CD14-positive monocyte (primary cell): ENCODE results near the gene PCSK4. TPM values are rescaled to one million over a fixed set of nuclear protein-coding genes. Genes with fewer than 3 reads are reported as not detected.

Source experiments
- DNase-seq, 3 donors: peaks; one replicate each; pipeline ENCODE4 v3.0.0-alpha.2; 2011 to 2022
- H2AFZ ChIP-seq: 2 replicates; pipeline ENCODE4 v1.6.0; 2012; ENCODE audit warnings: mild to moderate bottlenecking, low read depth, low read length, inconsistent platforms; ENCODE audit not compliant: insufficient read depth, poor library complexity, severe bottlenecking
- H3K27ac ChIP-seq, 2 donors: 1 replicate in 1 of 2; 2 replicates in 1 of 2; pipeline ENCODE4 v1.5.1; 2012 to 2013; ENCODE audit warnings: low read length in 2 of 2, control low read depth in 1 of 2, inconsistent platforms in 1 of 2, low read depth in 1 of 2, mild to moderate bottlenecking in 1 of 2
- H3K27me3 ChIP-seq, 2 donors: one replicate each; pipeline versions ENCODE4 v1.6.0 to v1.6.1; 2011 to 2013; ENCODE audit warnings: low read length in 2 of 2; ENCODE audit not compliant: control insufficient read depth in 2 of 2, insufficient read depth in 2 of 2
- H3K36me3 ChIP-seq, 2 donors: replicated peaks in 1 of 2; 1 replicate in 1 of 2; 2 replicates in 1 of 2; pipeline versions ENCODE4 v1.5.1 to v1.6.1; 2012 to 2013; ENCODE audit warnings: low read length in 2 of 2, control low read depth in 1 of 2, inconsistent platforms in 1 of 2, mild to moderate bottlenecking in 1 of 2; ENCODE audit not compliant: insufficient read depth in 2 of 2, control insufficient read depth in 1 of 2
- H3K4me1 ChIP-seq, 2 donors: 1 replicate in 1 of 2; 2 replicates in 1 of 2; pipeline versions ENCODE4 v1.5.1 to v1.6.1; 2012 to 2013; ENCODE audit warnings: low read length in 2 of 2, control low read depth in 1 of 2, inconsistent platforms in 1 of 2, mild to moderate bottlenecking in 1 of 2, moderate library complexity in 1 of 2; ENCODE audit not compliant: insufficient read depth in 2 of 2, control insufficient read depth in 1 of 2
- H3K4me2 ChIP-seq: replicated peaks from 2 replicates; pipeline ENCODE3; 2012; ENCODE audit warnings: low read length, moderate library complexity, mild to moderate bottlenecking; ENCODE audit not compliant: poor library complexity, severe bottlenecking; ENCODE audit errors: extremely low read depth
- H3K4me3 ChIP-seq, 3 experiments: fragments of 200-600 bp in 1 of 3; sonication (generic) in 1 of 3; replicated peaks in 1 of 3; 1 replicate in 2 of 3; 2 replicates in 1 of 3; pipeline ENCODE4 v1.5.1; 2011 to 2013; ENCODE audit warnings: low read length in 3 of 3, mild to moderate bottlenecking in 3 of 3, control low read depth in 2 of 3, low read depth in 2 of 3, inconsistent platforms in 1 of 3, moderate library complexity in 1 of 3
- H3K79me2 ChIP-seq: 2 replicates; pipeline ENCODE4 v1.6.0; 2012; ENCODE audit warnings: mild to moderate bottlenecking, control low read depth, inconsistent platforms, low read length, moderate library complexity; ENCODE audit not compliant: insufficient read depth
- H3K9ac ChIP-seq: 2 replicates; pipeline ENCODE4 v1.6.0; 2017; ENCODE audit warnings: low read length, mild to moderate bottlenecking; ENCODE audit not compliant: insufficient read depth, poor library complexity, severe bottlenecking
- H3K9me3 ChIP-seq, 2 donors: replicated peaks in 1 of 2; 1 replicate in 1 of 2; 2 replicates in 1 of 2; pipeline versions ENCODE4 v1.5.1 to v1.6.1; 2012 to 2013; ENCODE audit warnings: low read length in 2 of 2, control low read depth in 1 of 2; ENCODE audit not compliant: control insufficient read depth in 1 of 2, insufficient read depth in 1 of 2
- H4K20me1 ChIP-seq: 2 replicates; pipeline ENCODE4 v1.6.0; 2012; ENCODE audit warnings: mild to moderate bottlenecking, low read length, control low read depth, moderate library complexity; ENCODE audit not compliant: insufficient read depth
- H3K27ac Mint-ChIP-seq, 7 donors: one replicate each; pipeline ENCODE4 v1.8.0; 2020; ENCODE audit warnings: mild to moderate bottlenecking in 7 of 7, mixed read lengths in 7 of 7, moderate library complexity in 6 of 7, inconsistent platforms in 2 of 7
- H3K27me3 Mint-ChIP-seq, 3 donors: one replicate each; pipeline ENCODE4 v1.8.0; 2021 to 2022; ENCODE audit warnings: low read depth in 3 of 3, mild to moderate bottlenecking in 3 of 3, mixed read lengths in 3 of 3, moderate library complexity in 3 of 3, inconsistent platforms in 1 of 3
- H3K36me3 Mint-ChIP-seq, 2 donors: one replicate each; pipeline ENCODE4 v1.8.0; 2020; ENCODE audit warnings: mixed read lengths in 2 of 2, inconsistent platforms in 1 of 2, mild to moderate bottlenecking in 1 of 2
- H3K4me1 Mint-ChIP-seq: one replicate; pipeline ENCODE4 v1.8.0; 2020; ENCODE audit warnings: mild to moderate bottlenecking, mixed read lengths
- H3K4me3 Mint-ChIP-seq, 2 donors: one replicate each; pipeline ENCODE4 v1.8.0; 2020; ENCODE audit warnings: mild to moderate bottlenecking in 2 of 2, mixed read lengths in 2 of 2, moderate library complexity in 1 of 2
- H3K9me3 Mint-ChIP-seq, 7 donors: one replicate each; pipeline ENCODE4 v1.8.0; 2020 to 2022; ENCODE audit warnings: mixed read lengths in 7 of 7, mild to moderate bottlenecking in 6 of 7, moderate library complexity in 6 of 7, inconsistent platforms in 2 of 7
- WGBS: methylation state at CpG from one replicate; pipeline ENCODE4 v1.1.5; 2013; ENCODE audit warnings: missing lambda C conversion rate; ENCODE audit not compliant: insufficient coverage; 5-methylcytosine and 5-hydroxymethylcytosine counted together
- intact Hi-C, 2 donors: fragments of 100-400 bp; cut with micrococcal nuclease; formaldehyde crosslinking; loops; one replicate each; pipeline versions ENCODE4 v1.15.0 to v1.15.1; 2023
- polyA plus RNA-seq, 3 donors: library from polyadenylated mRNA; depleted of rRNA in 1 of 3; unstranded in 2 of 3; stranded (reverse) in 1 of 3; fragments of 300-500 nt in 2 of 3; fragments of >200 nt in 1 of 3; fragmentation: Illumina TruSeq in 2 of 3; gene quantifications; 1 replicate in 2 of 3; 2 replicates in 1 of 3; pipeline ENCODE4 v1.2.3, GENCODE V29; 2012 to 2021
- TF ChIP-seq, protein P1 (sequence below): fragments of 200-600 bp; IDR thresholded peaks from one replicate; pipeline ENCODE4 v1.8.0; 2022; ENCODE audit warnings: antibody characterized with exemption, mild to moderate bottlenecking

The PCSK4 gene
- polyA plus RNA-seq, 3 donors = 0.34 to 1.0 TPM; not detected in 1

DNA sequence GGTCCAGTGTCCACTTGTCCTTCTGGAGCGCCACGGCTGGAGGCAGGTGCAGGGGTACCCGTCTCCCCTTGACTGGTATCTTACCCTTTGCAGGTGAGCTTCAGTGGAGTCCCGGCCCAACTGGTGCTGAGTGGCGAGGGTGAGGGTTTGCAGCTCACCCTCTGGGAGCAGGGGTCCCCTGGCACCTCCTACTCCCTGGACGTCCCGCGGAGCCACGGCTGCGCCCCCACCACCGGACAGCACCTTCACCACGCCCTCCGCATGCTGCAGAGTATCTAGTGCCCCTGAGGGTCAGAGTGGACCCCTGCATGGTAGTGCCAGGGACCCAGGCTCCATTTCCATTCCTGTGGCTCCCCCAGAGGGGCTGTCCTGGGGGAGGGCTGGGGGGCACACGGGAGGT is 44.8 kb upstream of the PCSK4 start:
- Mint-ChIP-seq H3K4me1 (no peaks in the 10 kb centered on the region), H3K27me3 (peaks cover 8 to 26% (median 12%) of the 10 kb centered on the region in 3 donors), H3K4me3 (no peak overlapping the region), H3K27ac (no peak overlapping the region), H3K9me3 (peaks cover 0 to 5% (median 1%) of the 10 kb centered on the region in 7 donors), H3K36me3 (no peaks in the 10 kb centered on the region)
- WGBS = 91% methylated on average over 13 of the region's 14 CpGs
- H4K20me1 ChIP-seq = no peaks in the 10 kb centered on the region
- H3K4me3 ChIP-seq = no peak overlapping the region
- TF ChIP-seq, protein P1, sequence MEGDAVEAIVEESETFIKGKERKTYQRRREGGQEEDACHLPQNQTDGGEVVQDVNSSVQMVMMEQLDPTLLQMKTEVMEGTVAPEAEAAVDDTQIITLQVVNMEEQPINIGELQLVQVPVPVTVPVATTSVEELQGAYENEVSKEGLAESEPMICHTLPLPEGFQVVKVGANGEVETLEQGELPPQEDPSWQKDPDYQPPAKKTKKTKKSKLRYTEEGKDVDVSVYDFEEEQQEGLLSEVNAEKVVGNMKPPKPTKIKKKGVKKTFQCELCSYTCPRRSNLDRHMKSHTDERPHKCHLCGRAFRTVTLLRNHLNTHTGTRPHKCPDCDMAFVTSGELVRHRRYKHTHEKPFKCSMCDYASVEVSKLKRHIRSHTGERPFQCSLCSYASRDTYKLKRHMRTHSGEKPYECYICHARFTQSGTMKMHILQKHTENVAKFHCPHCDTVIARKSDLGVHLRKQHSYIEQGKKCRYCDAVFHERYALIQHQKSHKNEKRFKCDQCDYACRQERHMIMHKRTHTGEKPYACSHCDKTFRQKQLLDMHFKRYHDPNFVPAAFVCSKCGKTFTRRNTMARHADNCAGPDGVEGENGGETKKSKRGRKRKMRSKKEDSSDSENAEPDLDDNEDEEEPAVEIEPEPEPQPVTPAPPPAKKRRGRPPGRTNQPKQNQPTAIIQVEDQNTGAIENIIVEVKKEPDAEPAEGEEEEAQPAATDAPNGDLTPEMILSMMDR = no peak
- DNase-seq = no peak
- no peaks in the 10 kb centered on the region for H3K36me3 ChIP-seq
- no peak overlapping the region for H3K4me2 ChIP-seq
- peaks cover 0 to 3% of the 10 kb centered on the region in 2 donors for H3K27me3 ChIP-seq
- H2AFZ ChIP-seq = no peak overlapping the region
- H3K79me2 ChIP-seq = no peaks in the 10 kb centered on the region
- intact Hi-C loops = no loop called here
- no peak overlapping the region for H3K27ac ChIP-seq
- no peaks in the 10 kb centered on the region for H3K9me3 ChIP-seq
- no peak overlapping the region for H3K9ac ChIP-seq
- H3K4me1 ChIP-seq = no peaks in the 10 kb centered on the region

- Mint-ChIP-seq H3K4me1 (no peaks in the 10 kb centered on the region), H3K36me3 (no peaks in the 10 kb centered on the region), H3K4me3 (no peak overlapping the region), H3K27ac (no peak overlapping the region), H3K9me3 (peaks cover 0 to 5% (median 1%) of the 10 kb centered on the region in 7 donors), H3K27me3 (peaks cover 8 to 22% (median 10%) of the 10 kb centered on the region in 3 donors)
- intact Hi-C loops = no loop called here
- no peak overlapping the region for H2AFZ ChIP-seq
- no peak for DNase-seq
- TF ChIP-seq, protein P1 = no peak
- H3K9me3 ChIP-seq = no peaks in the 10 kb centered on the region
- no peaks in the 10 kb centered on the region for H3K79me2 ChIP-seq
- H3K27ac ChIP-seq = no peak overlapping the region
- no peak overlapping the region for H3K9ac ChIP-seq
- WGBS = 70% methylated on average over 10 of the region's 23 CpGs
- H3K4me2 ChIP-seq = no peak overlapping the region
- no peaks in the 10 kb centered on the region for H4K20me1 ChIP-seq
- no peaks in the 10 kb centered on the region for H3K4me1 ChIP-seq
- no peak overlapping the region for H3K4me3 ChIP-seq
- H3K27me3 ChIP-seq = peaks cover 0 to under 1% of the 10 kb centered on the region in 2 donors
- no peaks in the 10 kb centered on the region for H3K36me3 ChIP-seq
Observed at GRCh38 chr19:1533510-1534150, 43.5 kb upstream of the PCSK4 start.
